ENCODE measurements around the gene AFAP1.
"Not testable (repeated sequence)": the region's sequence is repeated elsewhere in the genome, so short reads cannot be mapped to it uniquely, and the experiment has no call there.

AFAP1 gene

GRCh38 chr4:7945709-7946380 lies 6.2 kb upstream of the AFAP1 start:
- DNase-seq (ENCODE audit: low spot score), result no peak

DNA sequence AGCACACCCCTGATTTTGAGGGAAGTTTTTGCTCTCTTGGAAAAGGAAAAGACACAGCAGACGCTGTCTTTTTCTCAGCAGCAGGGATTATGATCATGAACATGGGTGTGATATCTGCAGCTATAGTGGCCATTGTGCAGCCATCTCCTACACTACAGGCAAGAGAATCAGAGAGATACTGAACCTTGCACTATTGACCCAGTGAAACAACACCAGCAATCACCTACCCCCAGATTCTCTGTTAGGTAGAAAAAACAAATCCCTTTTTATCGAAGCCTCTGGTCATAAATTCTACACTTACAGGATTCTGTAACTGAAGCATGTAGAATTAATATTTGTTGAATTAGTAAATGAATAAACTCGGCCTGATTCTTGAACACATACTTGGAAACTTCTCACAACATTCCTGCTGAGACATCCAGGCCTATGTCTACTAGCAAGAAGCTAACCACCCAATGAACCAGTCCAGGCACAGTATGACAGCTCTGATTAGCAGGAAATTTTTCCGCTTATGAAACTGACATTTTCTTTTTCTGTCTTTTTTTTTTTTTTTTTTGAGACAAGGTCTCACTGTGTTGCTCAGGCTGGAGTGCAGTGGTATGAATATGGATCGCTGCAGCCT lies 5.0 kb upstream of the AFAP1 start:
- no peak for DNase-seq (ENCODE audit: low spot score)

DNA sequence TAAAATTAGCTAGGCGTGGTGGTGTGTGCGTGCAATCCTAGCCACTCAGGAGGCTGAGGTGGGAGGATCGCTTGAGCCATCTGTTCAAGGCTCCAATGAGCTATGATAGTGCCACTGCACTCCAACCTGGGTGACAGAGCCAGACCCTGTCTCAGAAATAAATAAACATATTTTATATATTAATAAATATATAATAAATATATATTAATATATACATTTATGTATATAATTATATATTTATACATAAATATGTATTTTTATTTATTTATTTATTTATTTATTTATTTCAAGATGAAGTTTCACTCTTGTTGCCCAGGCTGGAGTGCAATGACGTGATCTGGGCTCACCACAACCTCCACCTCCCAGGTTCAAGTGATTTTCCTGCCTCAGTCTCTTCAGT lies 4.0 kb upstream of the AFAP1 start:
- not testable (repeated sequence) for DNase-seq (ENCODE audit: low spot score)

- DNase-seq (ENCODE audit: low spot score), result no peak
Observed at GRCh38 chr4:7943211-7943610, 3.5 kb upstream of the AFAP1 start.

DNA sequence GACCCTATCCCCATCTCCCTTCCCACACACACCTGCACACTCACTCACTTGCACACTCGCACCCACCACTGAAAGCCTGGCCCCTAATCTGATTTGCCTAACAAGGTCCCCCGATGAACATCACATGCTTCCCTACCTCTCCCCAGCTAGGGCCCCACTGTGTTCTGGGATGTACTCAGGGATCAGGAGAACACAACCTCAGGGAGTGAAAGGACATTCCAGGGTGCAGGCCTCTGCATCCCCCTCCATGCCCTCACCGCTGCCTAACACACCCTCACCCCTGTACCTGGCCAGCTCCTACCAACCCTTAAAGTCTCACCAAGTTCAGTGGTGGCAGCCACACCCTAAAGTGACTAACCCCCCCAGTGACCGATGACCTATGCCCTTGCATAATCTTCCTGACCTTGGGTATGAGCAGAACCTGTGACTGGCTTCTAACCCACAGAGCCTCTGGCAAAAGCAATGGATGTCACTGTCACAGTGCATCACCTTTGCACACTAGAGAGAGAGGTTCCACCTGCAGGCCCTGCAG lies 2.4 kb upstream of the AFAP1 start:
- DNase-seq (ENCODE audit: low spot score), result no peak

DNA sequence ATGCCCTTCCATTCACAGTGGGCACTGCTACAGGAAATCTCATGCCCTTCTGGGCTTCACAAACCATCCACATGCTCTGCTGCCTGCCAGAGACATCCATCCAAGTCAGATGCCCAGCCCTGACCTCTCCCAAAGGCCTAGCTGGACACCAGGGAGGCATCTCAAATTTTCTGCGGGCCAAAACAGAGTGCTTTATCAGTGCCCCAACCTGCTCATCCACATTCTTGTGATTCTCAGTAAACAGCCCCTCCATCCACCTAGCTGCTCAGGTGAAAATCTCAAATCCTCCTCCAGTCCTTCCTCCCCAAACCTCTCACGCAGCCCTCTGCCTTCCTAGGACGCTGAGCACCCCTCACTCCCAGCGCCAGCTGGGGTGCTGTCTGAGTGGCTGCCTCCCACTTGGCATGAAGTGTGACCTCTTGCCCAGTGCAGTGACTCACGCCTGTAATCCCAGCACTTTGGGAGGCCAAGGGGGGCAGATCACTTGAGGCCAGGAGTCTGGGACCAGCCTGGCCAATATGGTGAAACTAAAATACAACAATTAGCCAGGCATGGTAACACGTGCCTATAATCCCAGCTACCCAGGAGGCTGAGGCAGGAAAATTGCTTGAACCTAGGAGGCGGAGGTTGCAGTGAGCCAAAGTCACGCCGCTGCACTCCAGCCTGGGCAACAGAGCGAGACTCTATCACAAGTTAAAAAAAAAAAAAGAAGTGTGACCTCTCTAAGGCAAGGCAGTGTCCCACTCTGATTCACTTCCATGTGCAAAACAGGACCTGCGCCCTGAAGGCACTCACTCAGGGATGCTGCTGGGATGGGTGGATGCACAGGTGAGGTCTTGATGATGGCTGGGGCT lies 1.7 kb upstream of the AFAP1 start:
- no peak for DNase-seq (ENCODE audit: low spot score)

DNA sequence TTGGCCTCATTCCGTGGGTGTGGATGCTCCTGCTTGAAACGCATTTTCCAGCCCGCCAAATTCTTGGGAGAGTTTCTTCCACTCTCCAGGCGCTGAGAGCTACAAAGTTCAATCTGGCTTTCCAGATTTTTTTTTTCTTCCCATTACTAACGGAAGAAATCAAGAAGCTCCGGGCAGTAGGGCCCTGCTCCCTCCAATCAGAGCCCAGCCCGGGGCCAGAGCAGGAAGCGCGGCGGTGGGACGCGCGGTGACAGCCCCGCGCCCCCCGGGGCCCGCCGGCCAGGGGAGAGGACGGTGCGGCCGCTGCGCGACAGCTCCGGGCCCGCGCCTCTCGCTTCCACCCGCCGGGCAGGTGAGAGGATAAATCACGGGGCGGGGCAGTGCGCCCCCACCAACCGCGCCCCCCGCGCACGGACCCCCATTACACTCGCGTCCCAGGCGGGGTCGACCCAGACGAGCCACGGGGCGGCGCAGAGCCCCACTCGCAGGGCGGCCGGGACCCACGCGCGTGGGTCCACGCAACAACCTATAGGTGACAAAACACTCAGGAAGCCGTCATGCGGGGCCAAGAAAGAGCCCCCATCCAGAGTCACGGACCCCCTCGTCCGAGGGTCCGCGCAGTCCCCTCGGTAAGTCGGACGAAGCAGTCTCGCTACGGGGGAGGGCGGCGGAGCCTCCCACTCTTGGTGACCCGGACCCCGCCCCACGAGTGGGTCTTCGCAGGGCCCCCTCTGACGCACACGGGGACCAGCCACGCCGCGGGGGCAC lies 868 bp downstream of the AFAP1 start:
- DNase-seq (ENCODE audit: low spot score), result no peak

- no peak for DNase-seq (ENCODE audit: low spot score)
Observed at GRCh38 chr4:7938266-7938608, 1.4 kb downstream of the AFAP1 start.

DNA sequence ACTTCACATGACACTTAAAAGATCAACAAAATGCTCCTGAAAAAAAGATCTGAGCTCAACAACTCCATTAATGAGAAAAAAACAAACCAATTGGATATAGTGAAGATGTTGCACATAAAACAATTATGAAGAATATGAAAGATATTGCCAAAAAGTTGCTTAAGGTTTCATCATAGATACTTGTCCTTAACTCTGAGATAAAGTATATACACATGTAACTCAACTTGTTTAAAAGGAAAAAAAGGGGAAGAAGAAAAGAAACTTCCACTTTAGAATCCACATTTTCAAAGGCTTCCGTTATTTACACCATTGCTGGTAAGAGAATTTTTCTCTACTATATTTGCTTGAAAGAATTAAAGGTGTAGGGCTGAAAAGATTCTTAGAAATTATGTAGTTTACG lies 2.7 kb downstream of the AFAP1 start:
- DNase-seq (ENCODE audit: low spot score), result no peak

DNA sequence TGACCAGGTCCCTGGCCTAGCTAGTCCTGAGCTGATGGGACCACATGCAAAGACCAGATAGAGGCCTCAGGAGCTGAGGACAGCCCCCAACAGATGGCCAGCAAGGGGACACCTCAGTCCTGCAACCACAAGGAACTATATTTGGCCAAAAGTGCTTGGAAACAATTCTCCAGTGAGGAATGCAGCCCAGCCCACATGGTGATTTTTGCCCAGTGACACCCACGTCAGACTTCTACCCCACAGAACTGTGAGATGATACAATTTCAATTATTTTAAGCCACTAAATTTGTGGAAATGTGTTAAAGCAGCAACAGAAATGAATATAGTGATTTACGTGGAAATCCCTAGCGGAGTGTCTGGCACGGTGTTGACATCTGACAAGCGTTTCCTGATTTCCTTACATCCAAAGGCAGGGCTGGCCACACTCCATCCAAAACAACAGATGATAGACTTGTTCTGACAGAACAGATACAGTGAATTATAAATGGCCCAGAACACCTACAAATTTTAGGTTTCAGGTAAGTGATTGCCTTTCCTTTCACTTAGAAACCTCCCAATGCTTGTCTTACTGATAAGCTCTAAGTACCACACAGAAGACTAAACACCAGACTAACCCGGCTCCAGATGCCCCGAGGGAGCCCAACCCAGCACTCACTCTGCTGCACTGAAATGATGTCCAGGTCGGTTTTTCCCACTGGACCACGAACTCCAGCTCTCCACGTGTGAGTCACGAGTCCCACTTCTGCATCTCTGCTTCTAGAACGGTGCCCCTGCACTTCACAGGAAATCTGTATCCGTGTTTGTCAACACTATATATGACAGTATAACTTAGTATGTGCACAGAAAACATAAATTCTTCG lies 5.8 kb downstream of the AFAP1 start:
- DNase-seq (ENCODE audit: low spot score), result no peak

GRCh38 chr4:7932287-7932686 lies 7.4 kb downstream of the AFAP1 start:
- no peak for DNase-seq (ENCODE audit: low spot score)

DNA sequence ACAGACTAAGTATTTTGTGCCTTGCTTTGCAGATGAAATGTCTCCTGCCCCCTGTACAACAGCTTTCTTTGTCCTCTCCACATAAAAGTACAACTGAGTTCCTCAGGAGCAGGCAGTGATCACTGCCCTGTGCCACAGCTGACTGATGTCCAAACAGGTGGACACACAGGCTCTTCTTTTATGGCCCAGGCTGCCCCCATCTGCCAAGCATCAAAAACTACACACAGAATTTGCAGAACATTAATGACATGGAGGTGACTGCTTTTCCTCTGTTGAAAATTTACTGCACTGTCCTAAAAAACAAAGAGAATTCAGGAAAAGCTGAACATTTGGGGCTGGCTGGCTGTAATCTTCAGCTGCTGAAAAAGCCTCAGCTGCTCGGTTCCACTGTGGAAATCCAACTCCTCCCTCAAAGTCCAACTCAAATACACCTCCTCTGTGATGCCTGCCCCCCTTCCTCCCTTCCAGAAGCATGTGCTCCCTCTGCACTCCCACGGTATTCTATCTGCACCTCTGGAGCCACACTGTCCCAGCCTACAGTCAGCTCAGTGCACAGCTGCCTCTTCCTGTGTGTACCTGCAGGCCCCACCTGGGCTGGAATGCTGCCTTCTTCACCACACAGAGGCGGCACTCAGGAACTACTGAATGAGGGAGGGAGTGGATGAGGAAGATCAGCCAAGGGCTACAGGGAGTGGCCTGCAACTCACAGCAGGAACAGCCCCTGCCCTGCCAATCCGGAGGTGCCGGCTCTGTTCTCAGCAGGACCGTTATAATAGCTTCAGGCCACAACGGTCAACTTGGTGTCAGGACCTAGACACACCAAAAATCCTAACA lies 10.3 kb downstream of the AFAP1 start:
- DNase-seq (ENCODE audit: low spot score), result no peak

DNA sequence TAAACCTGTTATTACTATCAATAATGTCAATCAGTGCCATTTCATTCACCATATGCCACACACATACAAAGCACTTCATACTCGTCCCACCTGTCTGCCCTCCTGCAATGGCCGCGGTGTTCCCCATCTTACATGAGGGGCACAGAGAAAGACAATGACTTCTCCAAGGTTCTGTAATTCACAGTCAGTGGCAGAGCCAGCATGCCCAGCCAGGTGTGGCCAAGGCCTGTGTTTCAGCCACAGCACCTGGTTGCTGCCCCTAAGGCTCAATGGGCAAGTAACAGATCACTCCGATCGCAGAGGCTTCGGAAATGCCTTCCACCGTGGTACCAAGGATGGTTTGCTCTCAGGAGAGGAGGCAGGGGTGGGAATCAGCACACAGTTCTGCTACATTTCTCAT lies 10.9 kb downstream of the AFAP1 start:
- no peak for DNase-seq (ENCODE audit: low spot score)

DNA sequence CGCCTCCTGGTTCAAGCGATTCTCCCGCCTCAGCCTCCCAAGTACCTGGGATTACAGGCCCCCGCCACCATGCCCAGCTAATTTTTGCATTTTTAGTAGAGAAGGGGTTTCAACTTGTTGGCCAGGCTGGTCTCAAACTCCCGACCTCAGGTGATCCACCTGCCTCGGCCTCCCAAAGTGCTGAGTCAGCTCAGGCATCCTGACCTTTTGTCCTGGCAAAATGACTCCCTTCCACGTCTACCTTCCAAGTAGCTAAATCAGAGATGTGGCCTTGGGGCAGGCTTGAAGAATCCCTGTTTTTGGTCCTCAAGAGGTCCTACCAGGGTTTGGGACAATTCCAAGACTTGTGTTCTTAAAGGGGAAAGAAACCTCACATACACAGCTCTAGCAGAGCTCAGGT lies 12.8 kb downstream of the AFAP1 start:
- DNase-seq (ENCODE audit: low spot score), result no peak

DNA sequence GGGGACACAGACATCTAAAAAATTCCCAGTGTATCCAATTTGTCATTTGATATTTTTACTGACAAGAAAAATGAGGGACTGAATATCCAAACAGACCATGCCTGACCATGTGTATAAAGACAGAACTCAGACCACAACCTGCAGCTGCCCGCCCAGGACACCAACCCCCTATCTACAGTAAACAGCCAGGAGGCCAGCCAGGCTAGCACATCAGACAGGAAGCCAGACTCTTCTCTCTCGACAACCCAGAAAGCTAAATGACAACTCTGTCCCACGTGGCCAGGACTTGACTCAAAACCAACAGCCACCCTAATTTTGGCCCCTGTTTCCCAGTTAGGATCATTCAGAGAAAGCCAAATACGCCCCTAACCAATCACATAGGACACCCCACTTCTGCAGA lies 15.1 kb downstream of the AFAP1 start:
- DNase-seq (ENCODE audit: low spot score), result no peak

GRCh38 chr4:7924163-7924562 lies 15.5 kb downstream of the AFAP1 start:
- DNase-seq (ENCODE audit: low spot score), result no peak

DNA sequence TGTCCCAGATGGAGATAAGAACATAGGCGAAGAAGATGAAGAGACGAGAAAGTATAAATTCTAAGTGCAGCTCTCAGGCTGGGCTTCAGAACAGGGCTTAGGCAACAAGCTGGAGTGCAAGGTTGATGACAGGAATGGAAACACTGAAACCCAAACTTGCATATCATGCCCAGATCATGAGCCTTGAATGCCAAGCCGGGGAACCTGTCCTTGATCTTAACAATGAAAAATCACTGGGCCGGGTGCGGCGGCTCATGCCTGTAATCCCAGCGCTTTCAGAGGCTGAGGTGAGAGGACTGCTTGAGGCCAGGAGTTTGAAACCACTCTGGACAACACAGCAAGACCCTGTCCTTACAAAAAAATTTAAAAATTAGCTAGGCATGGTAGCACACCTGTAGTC lies 17.2 kb downstream of the AFAP1 start:
- DNase-seq (ENCODE audit: low spot score), result no peak

DNA sequence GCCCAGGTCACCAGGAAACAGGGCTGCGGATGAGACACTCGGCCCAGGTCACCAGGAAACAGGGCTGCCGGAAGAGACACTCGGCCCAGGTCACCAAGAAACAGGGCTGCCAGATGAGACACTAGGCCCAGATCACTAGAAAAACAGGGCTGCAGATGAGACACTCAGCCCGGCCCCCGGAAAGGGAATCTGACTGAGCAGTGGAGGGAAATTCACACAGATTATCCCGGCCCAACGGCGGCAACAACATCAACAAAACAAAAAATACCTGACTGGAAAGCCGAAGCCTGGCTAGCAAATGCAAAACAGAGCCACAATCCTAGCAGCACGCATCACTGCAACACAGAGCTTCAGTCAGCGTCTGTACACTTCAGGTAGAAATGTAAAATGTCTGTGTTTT lies 20.7 kb downstream of the AFAP1 start:
- no peak for DNase-seq (ENCODE audit: low spot score)

DNA sequence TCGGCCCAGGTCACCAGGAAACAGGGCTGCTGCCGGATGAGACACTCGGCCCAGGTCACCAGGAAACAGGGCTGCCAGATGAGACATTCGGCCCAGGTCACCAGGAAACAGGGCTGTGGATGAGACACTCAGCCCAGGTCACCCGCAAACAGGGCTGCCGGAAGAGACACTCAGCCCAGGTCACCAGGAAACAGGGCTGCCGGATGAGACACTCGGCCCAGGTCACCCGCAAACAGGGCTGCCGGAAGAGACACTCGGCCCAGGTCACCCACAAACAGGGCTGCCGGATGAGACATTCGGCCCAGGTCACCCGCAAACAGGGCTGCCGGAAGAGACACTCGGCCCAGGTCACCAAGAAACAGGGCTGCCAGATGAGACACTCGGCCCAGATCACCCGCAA lies 21.5 kb downstream of the AFAP1 start:
- DNase-seq (ENCODE audit: low spot score), result not testable (repeated sequence)

DNA sequence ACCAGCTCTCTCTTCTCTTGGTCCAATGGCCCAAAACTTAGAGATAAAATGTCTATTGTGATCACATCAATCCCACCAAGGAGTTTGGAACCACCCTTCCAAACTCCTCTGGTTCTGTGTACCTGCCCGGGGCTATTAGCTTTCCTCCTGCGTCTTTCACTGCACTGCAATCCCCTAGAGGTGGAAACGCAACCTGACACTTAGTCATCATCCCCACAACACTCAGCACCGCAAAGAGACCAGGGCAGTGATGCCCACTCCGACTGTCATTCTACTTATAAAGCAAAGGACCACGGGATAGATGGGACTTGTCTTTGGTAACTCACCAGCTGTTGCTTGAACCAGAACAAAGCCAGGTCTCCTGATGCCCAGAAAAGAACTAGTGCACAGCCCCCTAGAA lies 22.0 kb downstream of the AFAP1 start:
- DNase-seq (ENCODE audit: low spot score), result no peak

DNA sequence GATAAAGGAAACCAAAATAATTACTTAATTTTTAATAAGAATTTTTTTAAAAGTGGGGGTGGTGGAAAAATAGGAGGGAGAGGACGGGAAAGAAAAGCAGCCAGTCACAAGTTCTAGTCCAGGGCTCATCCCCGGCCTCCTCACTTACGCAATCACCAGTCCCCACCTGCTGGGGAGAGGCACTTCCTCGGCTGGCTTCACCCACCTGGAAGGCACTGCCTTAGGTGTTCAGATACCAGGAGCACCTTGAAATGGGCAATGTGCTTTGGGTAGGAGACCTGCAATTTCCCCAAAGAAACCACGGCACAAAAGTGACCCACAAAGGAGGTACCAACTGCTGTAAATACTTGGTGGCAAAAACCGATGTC lies 23.8 kb downstream of the AFAP1 start:
- no peak for DNase-seq (ENCODE audit: low spot score)

Data from germinal center (tissue), 1 donor.